Measurements from ENCODE around the gene ATXN1.

ATXN1 gene

DNA sequence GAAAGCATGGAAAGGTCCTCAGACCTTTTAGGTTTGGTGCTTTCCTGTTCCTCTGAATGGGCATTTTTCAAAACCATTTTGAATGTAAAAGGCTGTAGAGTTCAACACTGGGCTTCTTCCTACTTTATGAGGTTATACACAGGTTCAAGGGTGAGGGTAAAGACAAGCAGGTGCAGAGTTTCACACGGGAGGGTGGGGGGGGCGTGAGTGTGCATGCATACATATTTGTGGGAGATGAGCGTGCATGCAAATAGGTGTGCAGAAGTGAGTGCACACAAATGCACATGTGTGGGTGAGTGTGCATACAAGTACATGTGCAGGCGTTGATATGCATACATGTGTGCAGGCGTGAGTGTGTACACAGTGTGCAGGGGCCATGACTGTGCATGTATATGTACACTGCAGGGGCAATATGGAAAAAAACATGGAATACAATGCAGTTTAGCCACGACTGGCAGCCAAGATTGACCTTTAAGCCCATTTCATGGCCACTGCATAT lies 339.7 kb downstream of the ATXN1 start:
- no peaks in the 10 kb centered on the region for H4K20me1 ChIP-seq
- no peak overlapping the region for H3K9ac ChIP-seq
- H3K36me3 ChIP-seq: no peaks in the 10 kb centered on the region
- H3K4me2 ChIP-seq: peak overlapping the region; percentile 70
- TF ChIP-seq Cebpa-rat (IDR thresholded peaks at IDR 0.05): no peak
- 0 out of 2 replicates have a peak overlapping the region, but pooled peaks have one; percentile 42 for H3K27ac ChIP-seq
- no peaks in the 10 kb centered on the region for H3K9me3 ChIP-seq
- peaks cover 21% of the 10 kb centered on the region for H3K4me1 ChIP-seq
- no peak overlapping the region for H3K4me3 ChIP-seq
- no peaks in the 10 kb centered on the region for H3K27me3 ChIP-seq

DNA sequence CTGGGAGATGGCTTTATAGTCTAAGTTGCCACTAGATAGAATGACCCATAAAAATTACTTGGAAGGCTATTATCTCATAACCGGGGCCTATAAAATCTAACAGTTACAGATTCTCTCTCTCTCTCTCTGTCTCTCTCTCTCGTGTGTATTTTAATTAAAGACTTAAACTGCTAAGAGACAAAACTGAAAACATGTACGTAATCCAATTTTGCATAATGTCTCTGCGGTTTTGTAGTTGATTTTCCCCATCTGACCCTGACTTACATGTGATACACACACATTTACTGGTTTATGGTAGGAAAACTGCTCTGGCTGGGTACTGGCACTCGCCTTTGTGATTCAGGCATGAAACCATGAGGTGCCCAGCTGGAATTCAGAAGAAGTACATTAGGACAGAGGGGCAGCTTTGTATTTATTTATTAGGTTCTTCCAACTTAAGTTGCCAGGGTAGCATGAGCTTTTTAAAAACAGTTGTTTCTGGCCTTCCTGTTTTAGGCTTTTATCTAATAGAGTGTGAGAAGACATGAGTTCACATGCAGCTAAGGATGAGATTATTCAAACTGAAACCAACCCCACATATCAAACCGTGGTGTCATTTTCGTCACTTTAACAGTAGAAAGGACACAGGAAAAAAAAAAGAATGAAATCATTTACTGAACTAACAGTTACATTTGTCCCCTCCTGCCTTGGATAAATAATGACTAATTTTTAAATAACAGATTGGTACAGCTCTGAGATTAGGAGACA lies 340.4 kb downstream of the ATXN1 start:
- H3K27ac ChIP-seq: peak overlapping the region; percentile 42; the same call in 1 of the 2 replicates
- no peak for TF ChIP-seq Cebpa-rat (IDR thresholded peaks at IDR 0.05)
- H3K9ac ChIP-seq: no peak overlapping the region
- H3K4me2 ChIP-seq: peak overlapping the region; percentile 70
- H3K4me1 ChIP-seq: peaks cover 21% of the 10 kb centered on the region
- no peaks in the 10 kb centered on the region for H3K27me3 ChIP-seq
- no peaks in the 10 kb centered on the region for H4K20me1 ChIP-seq
- H3K9me3 ChIP-seq: no peaks in the 10 kb centered on the region
- H3K36me3 ChIP-seq: no peaks in the 10 kb centered on the region
- no peak overlapping the region for H3K4me3 ChIP-seq

DNA sequence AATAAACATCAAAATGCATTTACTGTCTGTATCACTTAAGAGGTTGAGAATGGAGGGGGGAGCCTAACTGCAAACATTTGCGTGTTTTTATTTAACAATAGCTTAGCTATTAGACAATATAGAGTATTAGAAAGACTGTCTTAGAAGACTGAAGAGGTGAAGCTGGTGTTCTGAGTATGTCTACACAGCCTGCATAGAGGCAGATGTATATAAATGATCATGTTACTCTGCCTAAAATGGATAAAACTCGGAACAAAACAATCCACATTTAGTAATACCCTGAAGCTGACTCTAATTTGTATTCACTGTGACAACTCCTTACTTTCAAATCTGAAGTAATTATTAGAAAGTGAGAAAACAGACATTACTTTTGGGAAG lies 340.9 kb downstream of the ATXN1 start:
- Histone ChIP-seq H3K9ac (no peak overlapping the region), H4K20me1 (no peaks in the 10 kb centered on the region), H3K27ac (peak overlapping the region; percentile 42; the same call in 1 of the 2 replicates), H3K4me2 (peak overlapping the region; percentile 70), H3K9me3 (no peaks in the 10 kb centered on the region), H3K36me3 (no peaks in the 10 kb centered on the region), H3K4me1 (peaks cover 21% of the 10 kb centered on the region), H3K4me3 (no peak overlapping the region), H3K27me3 (no peaks in the 10 kb centered on the region)
- no peak for TF ChIP-seq Cebpa-rat (IDR thresholded peaks at IDR 0.05)

DNA sequence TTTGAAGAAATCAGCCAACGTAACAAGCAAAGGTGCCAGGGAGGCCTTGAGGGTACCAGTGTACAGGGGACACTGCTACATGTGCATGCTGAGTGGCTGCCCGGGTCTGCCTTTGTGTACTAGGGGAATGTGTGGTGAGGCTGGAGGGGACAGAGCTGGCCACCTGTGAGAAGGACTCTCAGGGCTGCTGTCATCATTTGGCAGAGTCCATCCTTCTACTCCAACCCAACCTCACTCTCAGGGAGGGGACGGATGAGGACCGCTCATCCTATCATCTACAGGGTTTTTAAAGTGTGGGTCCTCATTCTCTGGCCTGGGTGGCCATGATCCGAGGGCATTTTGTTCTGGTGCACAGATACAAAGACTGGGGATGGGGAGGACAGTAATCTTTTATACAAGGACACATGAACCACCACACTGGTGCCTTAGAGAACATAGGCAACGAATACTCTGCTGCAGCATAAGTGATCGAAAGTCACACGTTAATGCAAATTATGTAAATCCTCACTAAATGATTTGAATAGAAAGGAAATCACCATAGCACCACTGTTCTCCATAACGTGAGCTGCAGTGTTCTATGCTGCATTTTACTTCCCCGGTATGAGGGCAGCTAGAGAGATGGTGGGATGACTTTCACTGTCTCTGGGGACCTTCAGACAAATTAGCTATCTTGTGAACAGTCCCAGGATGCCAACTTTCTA lies 341.5 kb downstream of the ATXN1 start:
- H3K4me2 ChIP-seq: peak overlapping the region; percentile 70
- no peak overlapping the region for H3K9ac ChIP-seq
- H3K36me3 ChIP-seq: no peaks in the 10 kb centered on the region
- H3K4me1 ChIP-seq: peaks cover 21% of the 10 kb centered on the region
- H3K9me3 ChIP-seq: no peaks in the 10 kb centered on the region
- no peak overlapping the region for H3K27ac ChIP-seq
- H3K4me3 ChIP-seq: no peak overlapping the region
- no peaks in the 10 kb centered on the region for H4K20me1 ChIP-seq
- no peaks in the 10 kb centered on the region for H3K27me3 ChIP-seq
- no peak for TF ChIP-seq Cebpa-rat (IDR thresholded peaks at IDR 0.05)

DNA sequence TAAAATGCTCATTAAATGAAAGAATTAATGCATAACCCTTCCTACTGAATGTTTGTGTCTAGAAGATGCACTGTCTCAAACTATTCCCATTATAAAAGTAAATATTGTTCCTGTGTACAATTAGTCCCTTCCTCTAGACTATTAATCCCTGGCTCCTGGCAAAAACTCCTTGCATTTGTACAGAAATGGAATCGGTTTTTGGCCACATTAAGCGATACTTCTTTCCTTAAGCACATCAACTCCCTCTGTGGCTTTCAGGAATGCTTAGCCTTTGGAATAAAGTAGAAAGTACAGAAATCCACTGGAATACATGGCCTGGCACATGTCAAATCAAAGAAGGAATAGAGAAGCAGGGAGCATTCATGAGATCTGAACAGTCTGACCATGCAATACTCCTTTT lies 343.1 kb downstream of the ATXN1 start:
- Histone ChIP-seq H3K9me3 (no peaks in the 10 kb centered on the region), H3K27me3 (no peaks in the 10 kb centered on the region), H3K4me2 (no peak overlapping the region), H3K27ac (no peak overlapping the region), H4K20me1 (no peaks in the 10 kb centered on the region), H3K4me3 (no peak overlapping the region), H3K36me3 (no peaks in the 10 kb centered on the region), H3K9ac (no peak overlapping the region), H3K4me1 (peaks cover 25% of the 10 kb centered on the region)
- no peak for TF ChIP-seq Cebpa-rat (IDR thresholded peaks at IDR 0.05)

DNA sequence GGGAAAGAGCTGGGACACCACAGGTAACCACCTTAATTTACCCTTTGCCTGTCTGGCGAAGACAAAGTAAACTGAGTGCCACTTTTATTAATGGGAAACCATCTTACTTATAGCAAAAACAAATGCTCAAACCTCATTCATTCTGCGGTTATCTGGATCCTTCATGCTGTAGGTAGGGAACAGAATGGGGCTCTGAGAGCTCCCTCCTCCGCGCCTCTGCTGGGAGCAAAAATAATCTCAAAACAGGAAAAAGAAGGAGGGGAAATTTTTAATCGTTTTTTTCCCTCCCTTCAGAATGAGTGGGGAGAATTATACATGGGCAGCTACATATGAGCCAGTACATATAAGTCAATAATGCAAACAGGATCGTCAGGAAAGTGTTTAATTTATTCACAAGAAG lies 345.6 kb downstream of the ATXN1 start:
- Histone ChIP-seq H3K4me1 (peaks cover 26% of the 10 kb centered on the region), H3K36me3 (no peaks in the 10 kb centered on the region), H3K9me3 (no peaks in the 10 kb centered on the region), H3K4me2 (no peak overlapping the region), H3K9ac (no peak overlapping the region), H3K27ac (no peak overlapping the region), H3K4me3 (no peak overlapping the region), H4K20me1 (no peaks in the 10 kb centered on the region), H3K27me3 (no peaks in the 10 kb centered on the region)
- no peak for TF ChIP-seq Cebpa-rat (IDR thresholded peaks at IDR 0.05)

DNA sequence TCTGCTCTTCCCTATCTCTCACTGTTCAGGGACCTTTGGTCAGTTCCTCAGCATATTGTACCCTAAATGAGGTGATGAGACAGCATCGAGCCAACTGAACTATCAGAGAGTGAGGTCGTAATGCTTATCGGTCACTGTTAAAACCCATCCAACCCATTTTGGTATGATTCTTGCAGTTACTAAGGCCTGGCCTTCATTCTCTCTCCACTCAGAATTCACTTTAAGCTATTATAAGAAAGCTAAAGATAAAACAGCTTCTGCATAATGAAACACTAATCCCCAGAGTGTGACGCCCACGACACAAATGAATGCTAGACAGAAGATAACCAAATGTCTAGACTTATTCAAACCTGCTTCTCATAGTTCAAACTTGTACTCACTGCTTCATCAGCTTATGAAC lies 347.1 kb downstream of the ATXN1 start:
- no peak overlapping the region for H3K4me2 ChIP-seq
- H3K9ac ChIP-seq: no peak overlapping the region

DNA sequence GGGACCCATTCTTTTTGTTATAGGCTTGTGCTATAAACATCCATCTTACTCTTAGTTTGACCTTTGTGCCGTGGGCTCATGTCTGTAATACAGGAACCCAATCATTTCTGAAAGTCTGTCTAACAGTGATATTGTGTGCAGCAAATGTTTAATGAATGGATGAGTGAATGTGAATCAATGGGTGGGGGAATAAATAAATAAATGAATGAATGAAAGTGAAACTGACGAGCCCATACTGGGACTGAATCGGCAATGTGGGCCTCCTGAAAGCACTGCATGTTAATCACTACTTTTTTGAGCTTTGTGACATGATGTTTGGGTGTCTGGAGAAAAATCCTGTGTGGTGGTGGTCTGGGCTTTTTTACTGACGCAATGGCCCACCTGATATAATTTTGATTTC lies 347.9 kb downstream of the ATXN1 start:
- Histone ChIP-seq H3K4me2 (peak overlapping the region; percentile 29; the same call in 1 of the 2 replicates), H3K27me3 (no peaks in the 10 kb centered on the region), H3K9me3 (no peaks in the 10 kb centered on the region), H3K36me3 (no peaks in the 10 kb centered on the region), H3K27ac (no peak overlapping the region), H3K4me1 (peaks cover 12% of the 10 kb centered on the region), H3K9ac (no peak overlapping the region), H3K4me3 (no peak overlapping the region), H4K20me1 (no peaks in the 10 kb centered on the region)
- TF ChIP-seq Cebpa-rat (IDR thresholded peaks at IDR 0.05): no peak

More for the DNA sequence above, 347.1 kb downstream of the ATXN1 start:
- H3K4me1 ChIP-seq: peaks cover 12% of the 10 kb centered on the region
- H3K36me3 ChIP-seq: no peaks in the 10 kb centered on the region
- no peak overlapping the region for H3K27ac ChIP-seq
- H3K9me3 ChIP-seq: no peaks in the 10 kb centered on the region
- H3K27me3 ChIP-seq: no peaks in the 10 kb centered on the region
- no peaks in the 10 kb centered on the region for H4K20me1 ChIP-seq
- H3K4me3 ChIP-seq: no peak overlapping the region
- TF ChIP-seq Cebpa-rat (IDR thresholded peaks at IDR 0.05): no peak

DNA sequence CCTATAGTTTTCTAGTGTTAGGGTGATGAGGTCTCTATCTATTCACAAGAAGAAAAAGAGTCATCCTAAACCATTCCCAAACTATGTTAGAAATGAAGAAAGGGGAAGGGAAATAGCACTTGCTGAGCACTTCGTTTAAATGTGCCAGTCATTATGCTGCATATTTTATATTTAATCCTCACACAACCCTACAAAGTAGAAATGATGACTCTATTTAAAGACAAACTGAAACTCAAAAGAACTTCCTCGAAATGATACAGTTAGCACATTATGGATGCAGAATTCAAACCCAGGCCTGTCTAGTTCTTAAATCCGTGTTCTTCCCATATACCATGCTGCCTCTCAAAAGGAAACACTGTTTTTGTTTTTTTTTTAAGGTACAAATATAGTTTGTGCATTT lies 348.3 kb downstream of the ATXN1 start:
- Histone ChIP-seq H4K20me1 (no peaks in the 10 kb centered on the region), H3K9me3 (no peaks in the 10 kb centered on the region), H3K4me3 (no peak overlapping the region), H3K27me3 (no peaks in the 10 kb centered on the region), H3K4me1 (peaks cover 12% of the 10 kb centered on the region), H3K27ac (no peak overlapping the region), H3K9ac (no peak overlapping the region), H3K36me3 (no peaks in the 10 kb centered on the region), H3K4me2 (peak overlapping the region; percentile 29)
- TF ChIP-seq Cebpa-rat (IDR thresholded peaks at IDR 0.05): no peak

DNA sequence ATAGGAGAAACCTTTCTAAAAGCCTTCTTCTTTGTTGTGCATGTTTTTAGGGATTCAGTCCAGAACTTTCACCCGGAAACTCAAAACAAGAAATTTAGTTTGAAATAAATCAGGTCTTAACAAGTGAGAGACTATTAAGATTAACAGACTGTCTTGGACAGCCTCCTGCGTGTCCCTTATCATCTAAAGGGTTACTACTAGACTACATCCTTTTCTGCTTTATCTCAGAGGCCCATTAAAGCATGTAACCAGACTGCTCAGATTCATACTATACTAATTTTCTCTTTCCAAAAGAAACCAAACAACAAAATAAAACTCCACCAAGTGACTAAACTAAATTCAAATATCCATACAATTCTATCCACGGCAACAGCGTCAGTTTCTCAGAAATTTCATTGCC lies 349.1 kb downstream of the ATXN1 start:
- no peaks in the 10 kb centered on the region for H3K27me3 ChIP-seq
- H3K4me1 ChIP-seq: peaks cover 12% of the 10 kb centered on the region
- no peak overlapping the region for H3K9ac ChIP-seq
- H3K9me3 ChIP-seq: no peaks in the 10 kb centered on the region
- H3K36me3 ChIP-seq: no peaks in the 10 kb centered on the region
- H4K20me1 ChIP-seq: no peaks in the 10 kb centered on the region
- no peak overlapping the region for H3K27ac ChIP-seq
- no peak overlapping the region for H3K4me2 ChIP-seq
- no peak for TF ChIP-seq Cebpa-rat (IDR thresholded peaks at IDR 0.05)
- no peak overlapping the region for H3K4me3 ChIP-seq

All from BLaER1 (cell line).